Activated CD8-positive, alpha-beta memory T cell treated with anti-CD3 and anti-CD28 coated beads for 4 hours (primary cell): Measurements from ENCODE around the gene SH3GLB1.
"Not testable (repeated sequence)": the region's sequence is repeated elsewhere in the genome, so short reads cannot be mapped to it uniquely, and the experiment has no call there.

Experiments used
- DNase-seq, 2 donors: peaks; one replicate each; pipeline ENCODE4 v3.0.0-alpha.2; 2020; ENCODE audit warnings: low read depth in 2 of 2

Gene SH3GLB1

GRCh38 chr1:86704458-86704971, at the start of gene SH3GLB1:
TSS of gene SH3GLB1 (plus strand) at chr1:86704576. CDS start at chr1:86704900, 324 bp downstream.
- DNase-seq = peak; percentile 73 to 78

- not testable (repeated sequence) for DNase-seq
Measured at GRCh38 chr1:86658381-86658780, 46.0 kb upstream of the SH3GLB1 start.

- DNase-seq = no peak
Measured at GRCh38 chr1:86666368-86666767, 38.0 kb upstream of the SH3GLB1 start.

GRCh38 chr1:86687595-86687994, 16.8 kb upstream of the SH3GLB1 start:
- DNase-seq = no peak

GRCh38 chr1:86692641-86693040, 11.7 kb upstream of the SH3GLB1 start:
- DNase-seq = no peak

- DNase-seq = no peak
Measured at GRCh38 chr1:86695400-86695799, 9.0 kb upstream of the SH3GLB1 start.

- no peak for DNase-seq
Measured at GRCh38 chr1:86696522-86696921, 7.9 kb upstream of the SH3GLB1 start.

- no peak for DNase-seq
Measured at GRCh38 chr1:86699186-86699585, 5.2 kb upstream of the SH3GLB1 start.

GRCh38 chr1:86701731-86702130, 2.6 kb upstream of the SH3GLB1 start:
- no peak for DNase-seq

- not testable (repeated sequence) for DNase-seq
Measured at GRCh38 chr1:86702954-86703494, 1.4 kb upstream of the SH3GLB1 start.

GRCh38 chr1:86703696-86704457, 499 bp upstream of the SH3GLB1 start:
- peak in 1 of 2 donors; percentile 20 for DNase-seq

- DNase-seq = peak in 1 of 2 donors; percentile 22
Measured at GRCh38 chr1:86704972-86705664, 742 bp downstream of the SH3GLB1 start.

- no peak for DNase-seq
Measured at GRCh38 chr1:86705665-86705985, 1.2 kb downstream of the SH3GLB1 start.

GRCh38 chr1:86706018-86706635, 1.8 kb downstream of the SH3GLB1 start:
- DNase-seq = no peak

- DNase-seq = no peak
Measured at GRCh38 chr1:86708920-86709319, 4.5 kb downstream of the SH3GLB1 start.

GRCh38 chr1:86712088-86712860, 7.9 kb downstream of the SH3GLB1 start:
- DNase-seq = no peak

GRCh38 chr1:86713477-86713876, 9.1 kb downstream of the SH3GLB1 start:
- DNase-seq = no peak

- no peak for DNase-seq
Measured at GRCh38 chr1:86714159-86714558, 9.8 kb downstream of the SH3GLB1 start.

GRCh38 chr1:86714561-86715244, 10.3 kb downstream of the SH3GLB1 start:
- no peak for DNase-seq

- no peak for DNase-seq
Measured at GRCh38 chr1:86718786-86719185, 14.4 kb downstream of the SH3GLB1 start.

- DNase-seq = no peak
Measured at GRCh38 chr1:86731416-86731815, 27.0 kb downstream of the SH3GLB1 start.
